RKO (cell line): ENCODE data around the gene CSRNP3.
A peak's percentile ranks its signal among the peaks of the same experiment; 100 is the strongest.

Source experiments
- DNase-seq: peaks from one replicate; pipeline ENCODE4 v3.0.0-alpha.2; 2016; ENCODE audit warnings: low spot score

The CSRNP3 gene

DNA sequence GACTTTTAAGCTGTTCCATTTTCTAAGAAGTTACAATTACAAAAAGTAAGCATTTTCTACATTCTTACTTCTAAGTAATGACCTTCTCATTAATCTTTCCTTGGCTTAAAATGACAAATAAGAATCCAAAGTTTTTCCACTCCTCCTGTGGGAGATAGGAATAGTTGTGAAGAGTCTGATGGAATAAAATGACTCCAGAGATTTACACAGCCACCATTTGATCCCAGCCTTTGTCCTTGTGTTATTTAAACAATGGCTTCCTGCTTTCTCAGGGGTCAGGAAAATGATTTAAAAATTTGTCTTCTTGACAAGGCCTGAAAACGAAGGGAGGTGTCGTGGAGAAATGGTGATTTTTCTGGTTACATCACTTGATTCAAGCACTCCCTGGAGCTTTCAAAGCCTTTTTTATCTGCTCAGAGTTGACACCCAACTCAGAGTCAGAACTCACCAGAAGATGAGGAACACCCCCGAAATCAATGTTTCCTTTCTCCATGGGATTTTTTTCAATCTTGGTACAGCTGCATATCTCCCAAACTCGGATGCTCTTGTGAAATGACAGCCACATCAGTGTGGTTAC, 218.0 kb downstream of the CSRNP3 start:
- no peak for DNase-seq

DNA sequence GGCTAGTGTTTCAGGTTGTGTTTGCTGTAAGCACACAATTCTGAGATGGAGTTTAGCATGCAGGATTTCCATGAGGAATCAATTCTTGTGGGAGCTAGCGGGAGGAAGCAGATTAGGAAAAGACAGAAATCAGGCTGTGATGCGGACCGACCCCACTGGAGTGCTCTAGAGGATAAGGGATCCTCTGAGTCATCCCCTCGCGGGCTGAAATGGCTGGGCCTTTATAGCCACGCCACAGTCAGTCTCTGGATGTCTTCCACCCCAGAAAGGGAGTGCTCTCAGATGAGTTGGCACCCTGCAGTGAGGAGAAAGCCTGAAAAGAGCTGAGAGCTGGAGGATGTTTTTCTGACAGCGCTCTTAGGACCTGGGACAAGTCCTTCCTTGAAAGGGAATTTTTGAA, 222.1 kb downstream of the CSRNP3 start:
- no peak for DNase-seq

DNA sequence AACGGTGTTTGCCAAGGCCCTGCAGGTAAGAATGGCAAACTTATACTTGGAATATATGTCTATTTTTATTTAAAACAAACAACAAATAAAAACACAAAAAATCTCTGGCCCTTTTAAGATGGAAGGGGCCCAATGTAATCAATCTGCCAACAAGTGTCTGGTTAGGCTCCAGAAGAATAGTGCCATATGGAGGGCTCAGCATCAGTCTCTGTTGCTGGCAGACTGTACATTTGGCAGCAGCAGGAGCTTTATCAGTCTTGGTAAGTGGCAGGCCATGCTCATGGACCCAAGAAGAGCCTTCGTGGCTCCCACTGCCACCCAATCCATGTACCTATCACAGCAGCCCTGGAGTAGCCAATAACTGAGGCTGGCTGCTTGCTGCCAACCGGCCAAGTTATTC, 223.4 kb downstream of the CSRNP3 start:
- no peak for DNase-seq

DNA sequence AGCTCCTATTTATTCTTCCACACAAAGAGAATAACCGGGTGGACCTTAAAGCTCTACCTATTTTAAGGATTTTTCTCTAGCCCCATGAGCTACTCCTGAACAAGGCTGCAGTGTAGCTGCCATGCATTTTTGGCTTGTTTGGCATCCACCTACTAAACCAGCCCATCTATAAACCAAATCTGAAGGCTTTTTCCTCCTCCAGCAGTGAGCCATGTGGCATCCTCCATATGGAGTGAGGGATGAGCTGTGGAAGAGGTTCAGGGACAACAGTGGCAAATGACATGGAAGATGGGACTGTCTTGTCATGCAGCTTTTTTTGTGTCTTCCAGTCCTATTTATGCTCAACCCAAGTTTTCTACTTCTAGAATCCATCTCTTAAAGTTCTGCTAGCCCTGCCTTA, 224.3 kb downstream of the CSRNP3 start:
- DNase-seq, result no peak

DNA sequence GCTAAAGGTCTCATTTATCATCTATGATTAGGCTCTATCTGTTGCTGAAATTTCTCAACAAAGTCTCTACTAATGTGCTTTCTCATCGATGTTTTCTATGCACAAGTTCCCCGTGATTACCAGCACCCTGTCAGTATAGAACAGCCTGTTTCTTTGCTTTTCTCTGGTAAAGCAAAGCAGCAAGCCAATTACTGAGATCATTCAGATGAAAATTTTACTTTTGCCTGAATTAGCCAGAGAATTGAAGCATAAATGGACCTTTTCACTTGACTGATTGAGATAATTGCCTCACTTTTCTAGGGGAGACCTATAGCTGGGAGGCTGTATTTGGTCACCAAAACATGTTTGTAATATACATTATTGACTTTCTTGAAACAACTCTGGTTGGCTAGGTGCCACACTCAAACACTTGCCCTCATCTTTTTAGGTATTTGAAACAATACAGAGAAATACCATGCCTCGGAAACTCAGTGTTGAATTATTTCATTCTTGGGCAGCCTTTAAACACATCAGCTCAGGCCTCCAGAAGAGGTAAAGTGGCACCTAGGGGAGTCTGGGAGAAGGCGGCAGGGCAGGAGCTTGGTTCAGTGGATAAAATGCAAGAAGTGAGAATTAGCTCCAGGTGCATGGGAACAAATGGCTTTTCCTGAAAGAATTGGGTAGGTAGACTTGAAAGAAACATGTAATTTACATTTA, 228.4 kb downstream of the CSRNP3 start:
- DNase-seq, result no peak

DNA sequence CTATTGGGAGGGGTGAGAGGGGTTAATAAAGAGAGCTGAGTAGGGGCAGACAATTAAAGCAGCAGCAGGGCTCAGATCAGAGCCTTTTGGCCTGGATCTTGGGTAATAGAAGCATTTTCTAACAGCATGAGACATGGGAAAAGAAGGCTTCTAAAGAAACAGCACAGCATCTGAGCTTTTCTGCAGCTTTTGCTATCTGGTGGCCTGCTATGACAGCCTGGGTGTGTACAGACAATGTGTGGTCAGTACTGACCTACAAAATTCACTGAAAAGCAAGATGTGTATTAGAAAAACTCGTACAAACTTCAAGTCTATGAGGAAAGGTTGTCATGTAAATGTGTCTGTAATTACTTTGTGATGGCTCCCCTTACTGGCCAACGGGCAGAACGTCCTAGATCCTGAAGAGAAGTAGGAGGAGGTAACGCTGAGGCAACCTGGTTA, 229.0 kb downstream of the CSRNP3 start:
- DNase-seq, result peak; percentile 66

DNA sequence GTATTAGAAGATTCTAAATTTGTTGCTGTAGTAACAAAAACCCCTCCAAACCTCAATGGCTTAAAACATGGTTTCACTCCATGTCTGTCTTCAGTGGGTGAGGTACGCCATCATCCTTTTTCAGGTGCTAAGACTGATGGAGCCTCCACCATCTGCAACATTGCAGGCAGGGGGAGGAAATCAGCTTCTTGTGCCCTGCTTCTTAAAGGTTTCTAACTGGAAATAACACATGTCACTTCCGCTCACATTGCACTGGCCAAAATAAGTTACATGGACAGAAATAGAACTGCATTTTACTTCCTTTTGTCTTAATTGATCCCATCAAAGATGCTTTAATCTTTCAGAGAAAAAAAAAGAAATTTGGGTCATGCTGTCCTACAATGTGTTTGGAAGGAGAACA, 230.4 kb downstream of the CSRNP3 start:
- no peak for DNase-seq

DNA sequence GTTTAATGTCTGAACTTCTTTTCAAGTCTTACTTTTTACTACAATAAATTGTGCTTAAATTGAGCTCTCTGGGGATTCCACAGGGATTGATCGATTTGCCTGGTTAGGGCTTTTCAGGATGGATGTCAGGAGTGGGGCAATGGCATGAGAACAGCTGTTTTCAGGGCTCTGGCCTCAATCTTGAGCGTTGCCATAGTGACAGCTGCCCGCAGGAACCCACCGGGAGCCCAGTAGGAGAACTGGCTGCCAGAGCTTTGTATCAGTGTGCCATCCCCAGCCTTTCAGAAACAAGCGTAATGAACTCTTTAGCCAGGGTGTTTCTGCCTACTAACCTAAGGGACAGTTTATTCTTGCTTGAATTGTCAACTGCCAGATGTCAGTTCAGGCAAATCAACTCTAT, 231.0 kb downstream of the CSRNP3 start:
- DNase-seq, result no peak

DNA sequence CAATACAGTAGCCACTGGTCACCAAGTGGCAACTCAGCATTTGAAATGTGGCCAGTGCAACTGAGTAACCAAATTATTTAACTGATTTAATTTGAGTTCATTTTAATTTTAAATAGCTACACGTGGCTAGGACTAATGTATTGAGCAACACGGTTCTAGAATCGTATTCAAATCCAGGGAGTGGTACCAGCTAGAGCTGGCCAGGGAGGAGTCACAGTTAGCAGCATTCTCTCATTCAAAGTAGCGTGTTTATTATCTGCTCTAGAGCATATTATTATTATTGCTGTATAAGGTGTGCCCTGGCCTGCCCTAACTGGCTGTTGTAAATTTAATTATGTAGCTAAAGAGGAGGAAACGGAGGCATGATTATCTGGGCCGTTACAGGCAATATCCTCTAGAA, 231.6 kb downstream of the CSRNP3 start:
- DNase-seq, result no peak

DNA sequence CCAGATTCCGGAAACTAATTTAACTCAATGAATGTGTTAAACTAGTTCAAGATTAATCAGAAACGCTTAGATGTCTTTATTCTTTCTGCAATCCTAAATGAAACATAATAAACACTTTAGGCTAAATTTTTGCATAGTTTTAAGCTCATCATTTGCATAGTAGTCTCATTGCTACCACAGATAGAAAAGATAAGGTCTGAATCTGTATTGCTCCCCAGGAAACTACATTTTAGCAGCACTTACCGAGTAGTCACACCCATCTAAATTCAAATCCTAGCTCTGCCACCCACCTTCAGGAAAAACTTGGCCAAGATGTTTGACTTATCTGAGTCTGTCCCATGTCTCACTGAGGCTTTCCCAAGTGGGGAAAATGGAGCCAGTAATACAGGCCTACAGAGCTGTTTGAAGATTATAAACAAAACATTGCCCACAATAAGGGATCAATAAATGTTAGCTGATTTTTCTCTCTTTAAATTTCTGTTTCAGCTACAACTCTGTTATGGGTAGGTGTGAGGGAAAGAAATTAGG, 237.5 kb downstream of the CSRNP3 start:
- no peak for DNase-seq

DNA sequence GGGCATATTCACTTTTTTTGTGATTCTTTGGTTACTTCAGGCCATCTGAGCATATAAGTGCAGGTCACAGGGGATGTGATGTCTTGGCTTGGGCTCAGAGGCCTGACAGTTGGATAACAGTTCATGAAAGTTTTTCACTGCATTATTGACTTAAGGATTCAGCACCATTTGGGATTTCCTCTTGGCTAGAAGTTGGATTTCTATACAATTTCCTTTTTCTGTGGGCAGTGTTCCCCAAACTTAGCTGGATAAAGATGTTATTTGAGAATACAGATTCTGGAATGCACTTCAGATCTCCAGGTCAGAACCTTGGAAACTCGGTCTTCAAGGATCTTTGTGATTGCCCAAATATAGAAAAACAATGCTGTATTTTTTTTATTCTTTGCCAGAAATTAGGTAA, 246.6 kb downstream of the CSRNP3 start:
- no peak for DNase-seq

DNA sequence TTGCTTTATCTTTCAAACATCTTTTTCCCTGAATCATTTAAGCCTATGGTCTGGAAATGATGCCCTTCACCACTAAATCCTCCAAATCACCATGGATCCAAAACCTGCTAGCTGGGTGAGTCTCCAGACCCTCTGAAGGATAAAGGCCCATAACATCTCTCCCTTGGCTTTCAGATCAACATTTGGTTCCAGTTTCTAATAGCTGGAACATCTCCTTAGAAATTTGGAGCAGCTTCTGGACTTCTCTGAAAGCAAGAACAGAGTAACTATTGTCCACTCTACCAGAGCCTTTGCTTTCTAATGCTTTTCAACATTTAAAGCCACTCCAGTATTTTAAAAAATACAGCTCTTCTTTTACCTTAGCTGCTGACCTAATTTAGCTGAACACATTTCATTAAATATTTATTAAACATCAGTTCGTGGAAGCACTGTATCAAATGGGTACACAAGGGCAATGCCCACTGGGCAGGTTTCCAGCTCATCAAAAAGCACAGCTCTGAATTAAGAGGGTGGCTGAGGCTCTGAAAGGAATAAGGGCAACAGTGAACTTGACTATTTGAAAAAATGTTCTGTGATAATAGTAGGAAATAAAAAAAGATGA, 249.2 kb downstream of the CSRNP3 start:
- DNase-seq, result no peak

DNA sequence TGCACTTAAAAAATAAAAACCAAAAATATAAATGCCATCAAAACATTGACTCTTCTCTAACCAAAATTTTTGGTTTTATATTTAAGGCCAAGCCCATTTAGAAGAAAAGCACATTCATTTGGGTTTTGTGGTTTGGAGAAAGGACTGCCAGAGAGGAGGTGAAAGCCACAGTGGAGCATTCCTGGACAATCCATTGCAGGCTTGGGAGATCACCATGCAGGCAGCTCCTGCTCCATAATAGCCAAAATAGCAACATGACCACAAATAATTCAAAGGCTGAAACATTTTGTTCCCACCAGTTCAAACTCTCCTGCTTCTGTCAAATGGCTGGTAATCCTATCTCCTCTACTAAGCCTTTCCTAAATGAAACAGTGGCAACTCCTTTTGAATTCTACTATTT, 251.0 kb downstream of the CSRNP3 start:
- DNase-seq, result no peak

DNA sequence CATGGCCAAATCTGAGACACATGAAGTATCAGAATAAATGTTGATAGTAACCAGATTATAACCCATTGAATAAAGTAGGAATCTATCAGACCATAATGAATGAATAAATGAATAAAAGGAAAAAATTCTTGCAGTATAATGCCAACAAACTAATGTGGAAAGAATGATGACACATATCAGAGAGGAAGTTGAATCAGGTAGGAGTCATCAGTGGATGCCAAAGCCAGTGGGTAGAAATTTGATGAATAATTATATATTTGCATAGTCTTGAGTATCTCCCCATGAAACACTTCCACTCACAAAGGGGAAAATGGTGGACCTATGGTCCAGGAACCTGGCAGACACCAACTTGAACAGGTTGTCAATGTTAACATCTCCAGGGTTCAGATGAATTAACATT, 255.9 kb downstream of the CSRNP3 start:
- DNase-seq, result peak; percentile 77
